Activated T-cell treated with anti-CD3 and anti-CD28 coated beads for 24 hours (primary cell): ENCODE results near the gene EMP2.
"Not testable (repeated sequence)": the region's sequence is repeated elsewhere in the genome, so short reads cannot be mapped to it uniquely, and the experiment has no call there.

Experiments
- DNase-seq: peaks from one replicate; pipeline ENCODE4 v3.0.0-alpha.2; 2020; ENCODE audit warnings: low read depth

The EMP2 gene

GRCh38 chr16:10552281-10552680 lies 28.1 kb downstream of the EMP2 start:
- DNase-seq = no peak

GRCh38 chr16:10551881-10552280 lies 28.5 kb downstream of the EMP2 start:
- DNase-seq = no peak

GRCh38 chr16:10548404-10548803 lies 32.0 kb downstream of the EMP2 start:
- no peak for DNase-seq

GRCh38 chr16:10547708-10548107 lies 32.7 kb downstream of the EMP2 start:
- DNase-seq = no peak

- DNase-seq = no peak
These were observed 37.0 kb downstream of the EMP2 start for GRCh38 chr16:10543231-10543977.

GRCh38 chr16:10541366-10541765 lies 39.0 kb downstream of the EMP2 start:
- no peak for DNase-seq

- no peak for DNase-seq
These were observed 40.6 kb downstream of the EMP2 start for GRCh38 chr16:10539793-10540192.

GRCh38 chr16:10539236-10539635 lies 41.2 kb downstream of the EMP2 start:
- no peak for DNase-seq

- DNase-seq = no peak
These were observed 41.8 kb downstream of the EMP2 start for GRCh38 chr16:10538583-10538982.

- DNase-seq = no peak
These were observed 42.5 kb downstream of the EMP2 start for GRCh38 chr16:10537946-10538345.

GRCh38 chr16:10536814-10537389 lies 43.5 kb downstream of the EMP2 start:
- DNase-seq = no peak

- DNase-seq = not testable (repeated sequence)
These were observed 44.1 kb downstream of the EMP2 start for GRCh38 chr16:10536328-10536727.

GRCh38 chr16:10535461-10535860 lies 44.9 kb downstream of the EMP2 start:
- no peak for DNase-seq

GRCh38 chr16:10534748-10535147 lies 45.6 kb downstream of the EMP2 start:
- DNase-seq = no peak

- DNase-seq = not testable (repeated sequence)
These were observed 46.8 kb downstream of the EMP2 start for GRCh38 chr16:10533612-10534011.

GRCh38 chr16:10531582-10531981 lies 48.8 kb downstream of the EMP2 start:
- no peak for DNase-seq

GRCh38 chr16:10530685-10531084 lies 49.7 kb downstream of the EMP2 start:
- no peak for DNase-seq

- DNase-seq = no peak
These were observed 50.3 kb downstream of the EMP2 start for GRCh38 chr16:10529895-10530669.

GRCh38 chr16:10528635-10529034 lies 51.8 kb downstream of the EMP2 start:
- no peak for DNase-seq

- no peak for DNase-seq
These were observed 53.4 kb downstream of the EMP2 start for GRCh38 chr16:10526962-10527361.

GRCh38 chr16:10525214-10525825 lies 55.1 kb downstream of the EMP2 start:
- no peak for DNase-seq

- DNase-seq = no peak
These were observed 57.4 kb downstream of the EMP2 start for GRCh38 chr16:10522966-10523365.
